Right hindlimb (tissue), 1 donor: ENCODE measurements around the gene PACC1.

Experiments
- DNase-seq: peaks from one replicate; pipeline ENCODE4 v3.0.0-alpha.2; 2018

PACC1 gene

DNA sequence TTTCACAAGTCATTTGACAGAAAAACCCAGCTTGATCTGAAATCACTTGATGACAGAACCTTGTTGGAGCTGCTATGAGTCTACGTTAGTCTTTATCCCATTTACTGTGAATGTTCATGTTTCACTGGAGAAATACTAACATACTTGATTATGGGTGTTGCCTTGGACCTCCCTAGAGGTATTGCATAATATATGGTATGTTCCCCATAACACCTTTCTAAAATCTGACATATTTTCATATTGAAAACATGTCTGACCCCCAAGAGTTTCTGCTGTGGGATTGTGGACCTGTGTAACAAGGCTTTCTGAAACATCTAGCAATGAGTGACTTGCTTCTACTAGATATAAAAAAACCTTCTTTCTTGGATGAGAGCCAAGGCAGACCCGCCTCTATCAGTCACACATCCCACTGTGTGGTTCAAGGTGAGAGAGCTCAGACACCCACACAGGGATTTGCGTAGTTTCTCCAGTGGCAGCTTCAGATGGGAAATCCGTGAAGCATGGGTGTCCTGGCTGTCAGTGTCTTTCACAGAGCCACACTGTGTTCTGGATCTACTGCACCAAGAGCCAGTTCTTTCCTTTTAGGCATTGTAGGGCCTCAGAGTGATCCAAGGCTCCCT lies 22.6 kb upstream of the PACC1 start:
- DNase-seq = no peak

GRCh38 chr1:212434992-212435391 lies 20.3 kb upstream of the PACC1 start:
- DNase-seq = no peak

DNA sequence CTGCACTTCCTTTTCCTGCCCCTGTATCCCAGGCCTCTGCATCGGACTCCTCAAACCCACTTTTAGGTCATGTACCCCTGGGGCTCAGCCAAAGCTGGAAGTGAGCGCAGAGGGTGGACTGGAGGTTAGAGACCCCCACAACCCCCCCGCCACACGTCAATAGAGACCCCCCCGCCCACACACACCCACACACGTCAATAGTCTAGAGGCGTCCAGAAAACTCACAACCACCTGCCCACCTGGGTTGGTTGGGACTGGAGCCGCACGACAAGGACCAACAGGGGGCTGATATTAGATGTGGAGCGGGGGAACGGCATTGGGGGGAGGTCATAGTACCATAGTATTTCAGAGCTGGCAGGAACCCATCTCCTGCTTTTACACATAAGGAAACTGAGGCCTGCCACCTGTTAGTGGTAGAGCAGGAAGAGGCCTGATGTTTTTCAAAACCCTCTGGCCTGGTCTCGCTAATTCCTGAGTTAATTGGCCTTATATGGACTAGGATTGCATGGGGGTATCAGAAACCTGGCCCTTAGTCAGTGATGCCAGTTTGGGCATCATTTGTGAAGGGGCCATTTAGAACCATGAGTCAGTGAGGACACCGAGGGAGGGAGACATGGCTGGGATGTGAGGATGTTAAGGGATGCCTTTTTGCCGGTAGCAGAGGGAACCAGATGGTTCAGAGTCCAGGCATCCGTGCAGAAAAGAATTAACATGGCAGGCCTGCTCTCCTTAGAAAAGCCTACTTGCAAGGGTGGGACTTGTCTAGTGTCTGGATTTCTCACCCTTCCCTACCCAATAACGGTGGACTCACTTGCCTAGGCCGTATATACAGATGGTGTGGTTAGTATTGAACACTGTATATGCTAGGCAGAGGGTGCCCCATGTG lies 19.1 kb upstream of the PACC1 start:
- DNase-seq = no peak

- peak; percentile 89 for DNase-seq
These were observed 18.2 kb upstream of the PACC1 start, which contains the start of gene NENF for GRCh38 chr1:212432661-212433576. NENF (plus strand) TSS chr1:212432920; CDS start chr1:212432944, 24 bp downstream.

- DNase-seq = no peak
These were observed 17.6 kb upstream of the PACC1 start for GRCh38 chr1:212432272-212432660.

- no peak for DNase-seq
These were observed 17.0 kb upstream of the PACC1 start for GRCh38 chr1:212431644-212432043.

GRCh38 chr1:212430955-212431394 lies 16.3 kb upstream of the PACC1 start:
- DNase-seq = no peak

DNA sequence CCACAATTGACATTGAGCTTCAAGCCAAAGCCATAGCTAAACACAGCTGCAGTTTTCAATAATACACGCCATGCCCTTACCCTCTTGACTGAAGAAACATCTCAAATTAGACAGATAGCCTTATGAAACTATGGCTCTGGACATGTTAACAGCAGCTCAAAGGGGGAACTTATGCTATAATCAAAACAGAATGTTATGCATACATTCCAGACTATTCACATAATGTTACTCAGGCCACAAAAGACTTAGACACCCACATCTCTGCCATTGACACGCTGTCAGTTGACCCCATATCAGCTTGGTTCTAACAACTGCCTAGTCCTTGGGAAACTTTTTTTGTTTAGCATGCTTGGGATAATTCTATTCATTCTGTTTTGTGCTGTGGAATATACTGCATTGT lies 15.7 kb upstream of the PACC1 start:
- DNase-seq = no peak

DNA sequence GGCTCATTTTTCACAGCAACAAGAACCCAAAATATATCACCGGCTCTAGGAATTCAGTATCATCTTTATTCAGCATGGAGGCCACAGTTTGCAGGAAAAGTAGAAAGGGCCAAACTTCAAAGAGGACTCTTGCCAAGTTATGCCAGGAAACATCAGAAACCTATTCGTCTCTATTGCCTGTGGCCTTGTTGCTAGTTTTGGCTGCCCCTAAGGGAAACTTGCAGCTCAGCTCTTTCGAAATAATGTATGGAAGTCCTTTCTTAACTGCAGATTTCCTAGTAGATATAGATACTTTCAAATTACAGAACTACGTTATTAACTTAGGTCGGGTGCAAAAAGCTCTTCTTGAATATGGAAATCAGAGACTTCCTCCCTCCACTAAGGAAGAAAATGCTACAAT lies 13.8 kb upstream of the PACC1 start:
- no peak for DNase-seq

- DNase-seq = no peak
These were observed 9.2 kb upstream of the PACC1 start for GRCh38 chr1:212423879-212424278.

- DNase-seq = no peak
These were observed 6.5 kb upstream of the PACC1 start for GRCh38 chr1:212421165-212421564.

DNA sequence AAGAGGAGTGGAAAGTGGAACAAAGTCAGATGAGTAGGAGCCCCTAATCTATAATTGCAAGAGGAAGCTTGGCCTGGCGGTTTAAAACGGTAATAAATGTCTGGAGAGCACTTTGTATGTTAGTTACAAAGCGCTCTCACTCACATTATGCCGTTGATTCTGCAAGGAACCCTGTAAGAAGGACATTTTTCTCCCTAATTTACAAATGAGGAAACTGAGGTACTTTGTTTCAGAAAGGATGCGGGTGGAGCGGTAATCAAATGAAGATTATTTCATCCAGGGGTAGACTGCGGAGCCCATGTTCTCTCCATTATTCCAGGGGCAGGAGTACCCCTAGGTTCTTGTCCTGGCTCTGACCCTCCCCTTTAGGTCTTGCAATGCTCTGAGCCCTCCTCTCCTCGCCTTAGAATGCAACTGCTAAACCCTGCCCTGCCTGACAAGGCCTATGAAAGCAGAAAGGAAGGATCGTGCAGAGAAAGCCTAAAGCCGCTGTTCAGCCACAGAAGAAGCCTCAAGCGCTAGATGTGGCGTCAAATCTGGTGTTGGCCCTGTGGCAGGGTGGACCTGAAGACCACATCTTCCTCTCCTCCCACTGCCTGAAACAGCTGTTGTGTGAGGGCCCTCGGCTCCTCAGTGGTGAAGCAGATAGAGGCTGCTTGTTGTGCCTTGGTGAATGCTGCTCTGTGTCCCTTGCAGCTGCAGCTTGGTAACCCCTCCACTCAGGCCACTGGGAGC lies 588 bp upstream of the PACC1 start:
- DNase-seq = no peak

DNA sequence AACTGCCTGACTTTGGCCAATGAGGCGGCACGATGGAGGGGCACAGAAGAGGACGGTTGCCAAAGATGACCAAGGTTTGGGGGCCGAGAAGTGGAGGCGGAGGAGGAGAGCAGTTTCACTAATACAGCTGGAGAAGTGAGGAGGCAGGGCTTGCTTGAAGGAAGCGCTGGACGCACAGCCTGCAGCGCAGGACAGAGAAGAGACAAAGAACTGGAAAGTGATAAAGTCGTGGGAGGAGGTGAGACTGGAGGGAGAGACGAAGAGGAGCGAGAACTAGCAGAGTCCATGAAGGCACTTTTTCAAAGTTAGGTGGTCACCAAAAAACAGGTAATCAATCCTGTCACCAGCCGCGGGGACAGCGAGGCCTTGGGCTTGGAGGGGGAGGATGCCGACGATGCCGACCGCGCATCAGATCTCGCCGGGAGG lies 771 bp downstream of the PACC1 start:
- DNase-seq = peak; percentile 29

DNA sequence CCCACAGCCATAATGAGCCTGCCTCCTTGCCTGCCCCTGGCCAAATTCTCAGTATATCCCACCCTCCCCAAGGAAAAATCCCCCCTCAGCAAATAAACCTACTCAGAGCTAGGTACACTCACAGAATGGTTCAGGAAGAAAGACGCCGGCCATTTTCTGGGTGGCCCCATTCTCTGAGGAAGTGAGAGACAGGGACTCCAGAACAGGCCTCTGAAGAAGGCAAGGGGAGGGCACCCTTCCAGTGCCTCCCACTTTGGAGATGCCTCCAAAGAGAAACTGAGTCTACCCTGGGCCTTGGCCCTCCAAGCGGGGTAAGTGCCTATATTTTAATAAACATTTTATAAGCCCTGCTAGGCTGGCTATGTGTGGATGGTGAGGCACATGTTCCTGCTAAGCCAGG lies 2.3 kb downstream of the PACC1 start:
- DNase-seq = no peak

GRCh38 chr1:212410231-212410820 lies 4.4 kb downstream of the PACC1 start:
- no peak for DNase-seq

DNA sequence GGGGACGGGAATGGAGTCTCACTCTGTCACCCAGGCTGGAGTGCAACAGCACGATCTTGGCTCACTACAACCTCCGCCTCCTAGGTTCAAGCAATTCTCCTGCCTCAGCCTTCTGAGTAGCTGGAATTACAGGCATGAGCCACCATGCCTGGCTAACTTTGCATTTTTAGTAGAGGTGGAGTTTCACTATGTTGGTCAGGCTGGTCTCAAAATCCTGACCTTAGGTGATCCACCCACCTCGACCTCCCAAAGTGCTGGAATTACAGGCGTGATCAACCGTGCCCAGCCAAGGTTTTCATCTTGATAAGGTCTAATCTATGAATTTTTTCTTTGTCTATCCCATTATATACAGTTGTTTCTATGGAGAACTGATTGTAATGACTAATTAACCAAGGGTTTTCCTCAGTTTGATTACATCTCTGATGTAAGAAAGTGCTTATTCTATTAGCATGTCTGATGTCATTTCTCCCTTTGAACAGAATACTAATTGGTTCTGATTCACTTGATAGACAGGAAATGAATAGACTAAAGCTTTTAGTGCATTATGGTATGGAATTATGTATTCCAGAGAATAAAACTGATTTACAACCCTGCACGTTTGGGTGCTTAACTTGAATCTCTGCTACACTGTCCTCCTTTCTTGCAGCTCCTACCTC lies 11.9 kb downstream of the PACC1 start:
- no peak for DNase-seq

DNA sequence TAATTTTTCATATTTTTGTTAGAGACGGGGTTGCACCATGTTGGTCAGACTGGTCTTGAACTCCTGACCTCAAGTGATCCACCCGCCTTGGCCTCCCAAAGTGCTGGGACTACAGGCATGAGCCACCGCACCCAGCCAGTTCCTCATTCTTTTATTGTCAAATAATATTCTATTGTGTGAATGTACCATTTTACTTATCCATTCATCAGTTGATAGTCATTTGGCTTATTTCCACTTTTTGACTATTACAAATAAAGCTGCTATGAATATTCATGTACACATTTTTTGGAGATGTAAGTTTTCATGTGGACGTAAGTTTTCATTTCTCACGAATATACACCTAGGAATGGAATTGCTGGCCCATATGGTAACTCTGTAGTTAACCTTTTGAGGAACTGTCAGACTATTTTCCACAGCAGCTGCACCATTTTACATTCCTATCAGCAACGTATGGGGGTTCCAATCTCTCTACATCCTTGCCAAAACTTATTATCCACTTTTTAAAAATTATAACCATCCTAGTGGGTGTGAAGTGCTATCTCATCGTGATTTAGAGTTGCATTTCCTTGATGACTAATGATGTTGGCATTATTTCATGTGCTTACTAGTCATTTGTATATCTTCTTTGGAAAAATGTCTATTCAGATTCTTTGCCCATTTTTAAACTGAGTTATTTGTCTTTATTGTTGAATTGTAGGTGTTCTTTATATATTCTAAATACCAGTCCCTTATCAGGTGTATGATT lies 12.7 kb downstream of the PACC1 start:
- DNase-seq = no peak

- no peak for DNase-seq
These were observed 13.6 kb downstream of the PACC1 start for GRCh38 chr1:212401042-212401441.

DNA sequence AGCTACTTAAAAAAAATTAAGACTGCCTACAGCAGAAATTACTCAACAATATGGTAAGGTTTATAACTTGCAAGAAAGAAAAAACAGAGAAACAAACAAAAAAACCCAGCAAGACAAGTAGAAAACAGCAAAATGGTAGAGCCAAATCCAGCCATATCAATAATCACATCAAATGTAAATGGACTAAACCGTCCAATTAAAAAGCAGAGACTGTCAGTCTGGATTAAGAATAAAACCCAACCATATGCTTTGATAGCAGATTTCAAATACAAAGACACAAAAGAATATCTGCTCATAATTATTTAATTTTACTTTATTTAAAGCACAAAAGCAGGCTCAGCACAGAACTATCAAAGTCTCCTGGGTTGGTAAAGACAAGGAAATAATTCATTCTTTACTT lies 17.5 kb downstream of the PACC1 start:
- no peak for DNase-seq

DNA sequence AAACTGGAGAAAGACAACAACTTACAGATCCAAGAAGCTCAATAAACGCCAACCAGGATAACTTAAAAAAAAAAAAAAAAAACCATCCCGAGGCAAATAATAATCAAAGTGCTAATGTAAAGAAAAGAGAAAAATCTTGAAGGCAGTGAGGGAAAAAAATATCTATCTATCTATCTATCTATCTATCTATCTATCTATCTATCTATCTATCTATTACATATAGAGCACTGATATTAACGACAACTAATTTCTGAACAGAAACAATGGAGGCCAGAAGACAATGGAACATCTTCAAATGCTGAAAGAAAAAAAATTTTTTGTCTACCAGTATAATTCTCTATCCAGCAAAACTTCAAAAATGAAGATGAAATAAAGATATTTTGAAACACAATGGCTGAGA lies 18.0 kb downstream of the PACC1 start:
- no peak for DNase-seq
